ENCODE data around the gene SLC13A3. TPM values are rescaled to one million over a fixed set of nuclear protein-coding genes. Genes with fewer than 3 reads are reported as not detected.

Gene SLC13A3
- total RNA-seq, 2 donors from 2014 or later = 0.21 TPM; not detected in 1

- Mint-ChIP-seq H3K9me3 (no peaks in the 10 kb centered on the region), H3K4me1 (ENCODE audit: low read depth) (peaks cover 6% of the 10 kb centered on the region), H3K36me3 (ENCODE audit: insufficient read depth in 2 of 2) (no peaks in the 10 kb centered on the region), H3K27me3 (ENCODE audit: low read depth) (peaks cover 14% of the 10 kb centered on the region), H3K27ac (no peak overlapping the region), H3K4me3 (peak overlapping the region in 1 of 2 donors; percentile 11)
- DNase-seq (no peak), ATAC-seq (replicated peaks in 1 of 2) (no peak)
Measured at GRCh38 chr20:46543959-46544358, 107.3 kb downstream of the SLC13A3 start.

GRCh38 chr20:46543033-46543432 is 108.2 kb downstream of the SLC13A3 start:
- no peaks in the 10 kb centered on the region for H3K9me3 Mint-ChIP-seq
- no peak overlapping the region for H3K4me3 Mint-ChIP-seq
- DNase-seq = no peak
- peaks cover 23% of the 10 kb centered on the region for H3K27me3 Mint-ChIP-seq (ENCODE audit: low read depth)
- H3K36me3 Mint-ChIP-seq (ENCODE audit: insufficient read depth in 2 of 2) = no peaks in the 10 kb centered on the region
- H3K27ac Mint-ChIP-seq = no peak overlapping the region
- ATAC-seq (replicated peaks in 1 of 2) = no peak
- peaks cover 6% of the 10 kb centered on the region for H3K4me1 Mint-ChIP-seq (ENCODE audit: low read depth)

GRCh38 chr20:46541229-46541935 is 109.9 kb downstream of the SLC13A3 start:
- H3K27me3 Mint-ChIP-seq (ENCODE audit: low read depth) = peaks cover 38% of the 10 kb centered on the region
- no peak overlapping the region for H3K4me3 Mint-ChIP-seq
- peaks cover 6% of the 10 kb centered on the region for H3K4me1 Mint-ChIP-seq (ENCODE audit: low read depth)
- ATAC-seq (replicated peaks in 1 of 2) (no peak), DNase-seq (no peak)
- H3K9me3 Mint-ChIP-seq = no peaks in the 10 kb centered on the region
- H3K27ac Mint-ChIP-seq = no peak overlapping the region
- no peaks in the 10 kb centered on the region for H3K36me3 Mint-ChIP-seq (ENCODE audit: insufficient read depth in 2 of 2)

GRCh38 chr20:46539113-46539512 is 112.1 kb downstream of the SLC13A3 start:
- no peak overlapping the region for H3K27ac Mint-ChIP-seq
- H3K27me3 Mint-ChIP-seq (ENCODE audit: low read depth) = peaks cover 44% of the 10 kb centered on the region
- DNase-seq = no peak
- H3K36me3 Mint-ChIP-seq (ENCODE audit: insufficient read depth in 2 of 2) = no peaks in the 10 kb centered on the region
- no peak overlapping the region for H3K4me3 Mint-ChIP-seq
- no peak for ATAC-seq (replicated peaks in 1 of 2)
- peaks cover 5% of the 10 kb centered on the region for H3K4me1 Mint-ChIP-seq (ENCODE audit: low read depth)
- no peaks in the 10 kb centered on the region for H3K9me3 Mint-ChIP-seq

GRCh38 chr20:46530640-46531039 is 120.6 kb downstream of the SLC13A3 start:
- Mint-ChIP-seq H3K27ac (no peak overlapping the region), H3K4me1 (ENCODE audit: low read depth) (no peaks in the 10 kb centered on the region), H3K36me3 (ENCODE audit: insufficient read depth in 2 of 2) (no peaks in the 10 kb centered on the region), H3K27me3 (ENCODE audit: low read depth) (peaks cover 53% of the 10 kb centered on the region), H3K4me3 (no peak overlapping the region), H3K9me3 (no peaks in the 10 kb centered on the region)
- ATAC-seq (replicated peaks in 1 of 2) (no peak), DNase-seq (no peak)

- H3K4me1 Mint-ChIP-seq (ENCODE audit: low read depth) = no peaks in the 10 kb centered on the region
- no peak overlapping the region for H3K27ac Mint-ChIP-seq
- H3K27me3 Mint-ChIP-seq (ENCODE audit: low read depth) = peaks cover 67% of the 10 kb centered on the region
- H3K4me3 Mint-ChIP-seq = no peak overlapping the region
- H3K36me3 Mint-ChIP-seq (ENCODE audit: insufficient read depth in 2 of 2) = no peaks in the 10 kb centered on the region
- ATAC-seq (replicated peaks in 1 of 2) = no peak
- no peaks in the 10 kb centered on the region for H3K9me3 Mint-ChIP-seq
- DNase-seq = no peak
Measured at GRCh38 chr20:46523696-46524328, 127.4 kb downstream of the SLC13A3 start.

- ATAC-seq (replicated peaks in 1 of 2) (no peak), DNase-seq (no peak)
- no peaks in the 10 kb centered on the region for H3K36me3 Mint-ChIP-seq (ENCODE audit: insufficient read depth in 2 of 2)
- H3K4me3 Mint-ChIP-seq = no peak overlapping the region
- no peaks in the 10 kb centered on the region for H3K9me3 Mint-ChIP-seq
- H3K27me3 Mint-ChIP-seq (ENCODE audit: low read depth) = peaks cover 60% of the 10 kb centered on the region
- no peaks in the 10 kb centered on the region for H3K4me1 Mint-ChIP-seq (ENCODE audit: low read depth)
- H3K27ac Mint-ChIP-seq = no peak overlapping the region
Measured at GRCh38 chr20:46523108-46523507, 128.2 kb downstream of the SLC13A3 start.

- Mint-ChIP-seq H3K4me1 (ENCODE audit: low read depth) (no peaks in the 10 kb centered on the region), H3K27ac (no peak overlapping the region), H3K4me3 (no peak overlapping the region), H3K27me3 (ENCODE audit: low read depth) (peaks cover 48% of the 10 kb centered on the region), H3K36me3 (ENCODE audit: insufficient read depth in 2 of 2) (no peaks in the 10 kb centered on the region), H3K9me3 (no peaks in the 10 kb centered on the region)
- ATAC-seq (replicated peaks in 1 of 2) = peak; percentile 77 to 83
- DNase-seq = peak; percentile 52 to 64
Measured at GRCh38 chr20:46520976-46521579, 130.2 kb downstream of the SLC13A3 start.

GRCh38 chr20:46520540-46520939 is 130.7 kb downstream of the SLC13A3 start:
- Mint-ChIP-seq H3K4me3 (no peak overlapping the region), H3K27ac (no peak overlapping the region), H3K4me1 (ENCODE audit: low read depth) (no peaks in the 10 kb centered on the region), H3K36me3 (ENCODE audit: insufficient read depth in 2 of 2) (no peaks in the 10 kb centered on the region), H3K9me3 (no peaks in the 10 kb centered on the region), H3K27me3 (ENCODE audit: low read depth) (peaks cover 45% of the 10 kb centered on the region)
- ATAC-seq (replicated peaks in 1 of 2) (no peak), DNase-seq (no peak)

- DNase-seq (no peak), ATAC-seq (replicated peaks in 1 of 2) (no peak)
- H3K4me3 Mint-ChIP-seq = no peak overlapping the region
- H3K27me3 Mint-ChIP-seq (ENCODE audit: low read depth) = peaks cover 45% of the 10 kb centered on the region
- no peaks in the 10 kb centered on the region for H3K4me1 Mint-ChIP-seq (ENCODE audit: low read depth)
- H3K9me3 Mint-ChIP-seq = no peaks in the 10 kb centered on the region
- no peak overlapping the region for H3K27ac Mint-ChIP-seq
- no peaks in the 10 kb centered on the region for H3K36me3 Mint-ChIP-seq (ENCODE audit: insufficient read depth in 2 of 2)
Measured at GRCh38 chr20:46519471-46520068, 131.7 kb downstream of the SLC13A3 start.

- DNase-seq (peak; percentile 43 to 60), ATAC-seq (replicated peaks in 1 of 2) (peak; percentile 95 to 99)
- peaks cover 0 to 6% of the 10 kb centered on the region in 2 donors for H3K36me3 Mint-ChIP-seq (ENCODE audit: insufficient read depth in 2 of 2)
- peaks cover 12% of the 10 kb centered on the region for H3K4me1 Mint-ChIP-seq (ENCODE audit: low read depth)
- H3K27ac Mint-ChIP-seq = peak within 1 kb of the TSS; percentile 63
- no peaks in the 10 kb centered on the region for H3K9me3 Mint-ChIP-seq
- H3K27me3 Mint-ChIP-seq (ENCODE audit: low read depth) = peaks cover 39% of the 10 kb centered on the region
- peak within 1 kb of the TSS; percentile 82 to 84 for H3K4me3 Mint-ChIP-seq
Measured at GRCh38 chr20:46512943-46513844, 138.1 kb downstream of the SLC13A3 start, which contains the start of gene ZNF334. ZNF334 (minus strand) TSS chr20:46513559; CDS start chr20:46512102, 1,457 bp downstream.

- H3K27ac Mint-ChIP-seq = no peak overlapping the region
Measured at GRCh38 chr20:46509523-46509922, 141.7 kb downstream of the SLC13A3 start.

More at GRCh38 chr20:46509523-46509922, 141.7 kb downstream of the SLC13A3 start:
- H3K27me3 Mint-ChIP-seq (ENCODE audit: low read depth) = peaks cover 54% of the 10 kb centered on the region
- DNase-seq (no peak), ATAC-seq (replicated peaks in 1 of 2) (no peak)
- H3K4me1 Mint-ChIP-seq (ENCODE audit: low read depth) = peaks cover 19% of the 10 kb centered on the region
- no peaks in the 10 kb centered on the region for H3K9me3 Mint-ChIP-seq
- peaks cover 0 to 7% of the 10 kb centered on the region in 2 donors for H3K36me3 Mint-ChIP-seq (ENCODE audit: insufficient read depth in 2 of 2)
- H3K4me3 Mint-ChIP-seq = no peak overlapping the region
